Measurements from ENCODE around the gene METTL15.

DNA sequence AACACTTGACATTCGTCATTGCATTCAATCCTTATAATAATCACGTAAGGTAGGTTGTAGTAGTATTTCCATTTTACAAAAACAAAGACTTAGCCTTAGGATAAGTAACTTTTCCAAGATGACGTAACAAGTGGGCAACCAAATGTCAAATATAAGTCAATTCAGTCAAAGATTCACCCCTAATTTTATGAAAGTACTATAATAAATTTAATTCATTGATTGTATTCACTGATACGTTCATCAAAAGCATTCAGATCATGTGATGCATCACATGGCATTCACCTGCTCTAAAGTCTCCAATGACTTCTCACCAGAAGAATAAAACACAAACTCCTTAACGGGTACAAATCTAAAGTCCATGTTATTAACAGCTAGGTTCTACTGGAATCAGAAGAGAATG is 2.3 kb upstream of the METTL15 start:
- TF ChIP-seq POLR2A (IDR thresholded peaks at IDR 0.05) (no peak), CTCF (IDR thresholded peaks at IDR 0.05) (no peak)
